Ovary (tissue), 9 donors: Measurements from ENCODE around the gene LZTS3. TPM values are rescaled to one million over a fixed set of nuclear protein-coding genes. Genes with fewer than 3 reads are reported as not detected.

Experiments
- DNase-seq, 5 donors: peaks; one replicate each; pipeline ENCODE4 v3.0.0-alpha.2; 2019 to 2020
- H3K27ac ChIP-seq, 2 donors: fragments of 200-600 bp; one replicate each; pipeline versions ENCODE4 v1.5.1 to v1.8.0; 2019 to 2022
- H3K27me3 ChIP-seq: fragments of 200-600 bp; one replicate; pipeline ENCODE4 v1.8.0; 2022
- H3K36me3 ChIP-seq: fragments of 200-600 bp; sonication (generic); one replicate; pipeline ENCODE4 v1.5.1; 2019
- H3K4me1 ChIP-seq: one replicate; pipeline ENCODE4 v1.8.1; 2013; ENCODE audit warnings: mild to moderate bottlenecking, moderate library complexity; ENCODE audit not compliant: insufficient read depth
- H3K4me3 ChIP-seq: fragments of 200-600 bp; sonication (generic); one replicate; pipeline ENCODE4 v1.5.1; 2017
- H3K9me3 ChIP-seq, 2 donors: fragments of 200-600 bp in 1 of 2; sonication (generic) in 1 of 2; one replicate each; pipeline versions ENCODE4 v1.5.1 to v1.8.1; 2013 to 2019; ENCODE audit warnings: mild to moderate bottlenecking in 1 of 2, moderate library complexity in 1 of 2
- EP300 ChIP-seq: sonication (generic); formaldehyde crosslinking; IDR thresholded peaks from one replicate; pipeline ENCODE4 v1.6.1; 2017; ENCODE audit warnings: antibody characterized with exemption
- POLR2A ChIP-seq: fragments of 450-650 bp; IDR thresholded peaks from one replicate; pipeline ENCODE4 v1.6.1; 2017; ENCODE audit warnings: antibody characterized with exemption, mild to moderate bottlenecking, moderate library complexity
- WGBS, 3 donors: extraction: QIAGEN DNeasy Blood & Tissue Kit in 1 of 3; methylation state at CpG; one replicate each; pipeline versions ENCODE4 v1.1.5 to v1.1.7; 2013 to 2017; 5-methylcytosine and 5-hydroxymethylcytosine counted together
- intact Hi-C, 4 donors: fragments of 100-400 bp; cut with DNase I; formaldehyde crosslinking; loops; one replicate each; pipeline versions ENCODE4 v1.11.0 to v1.15.1; 2022 to 2023
- polyA plus RNA-seq, 2 donors: library from polyadenylated mRNA; stranded (reverse); fragments of 200-250 nt in 1 of 2; fragments of 350-450 nt in 1 of 2; fragmentation: Illumina TruSeq in 1 of 2; extraction: RNeasy Lipid Tissue Mini Kit (QIAGEN cat#74804) in 1 of 2; gene quantifications; one replicate each; pipeline ENCODE4 v1.2.3, GENCODE V29; 2013 to 2014
- total RNA-seq, 7 donors: library from RNA; depleted of rRNA in 2 of 7; stranded (reverse); fragments of >200 nt in 2 of 7; fragmentation: NEBNext Ultra II Directional in 3 of 7; extraction: Animal tissue kit (Norgen Biotek cat#: 25700) in 3 of 7; gene quantifications; one replicate each; pipeline versions ENCODE4 v1.1.0 to v1.2.4, GENCODE V29; 2016 to 2023
- TF ChIP-seq, protein P1 (sequence below), 3 donors: fragments of 450-650 bp in 2 of 3; fragments of 200-600 bp in 1 of 3; IDR thresholded peaks; one replicate each; pipeline versions ENCODE4 v1.5.1 to v1.8.0; 2016 to 2022; ENCODE audit warnings: antibody characterized with exemption in 3 of 3, mild to moderate bottlenecking in 1 of 3
- donor health status: DM: no; HTN: no; CAD: no; lungs with moderate emphysema.
- donor health status: DM: no; HTN: no; CAD: no.
- donor health status: Bipolar disorder and iron deficiency.
- donor health status: DM: yes; HTN: yes; CAD: no.
- donor health status: DM: no; HTN: no; CAD: no.
- donor health status: DM: yes; HTN: yes; CAD: no.

Gene LZTS3
- total and polyA plus RNA-seq, 9 donors: 4.2 to 27.4 (median 18.2) TPM

- peaks cover 8% of the 10 kb centered on the region for H3K4me1 ChIP-seq
- no peak overlapping the region for H3K27ac ChIP-seq
- DNase-seq: no peak
- H3K4me3 ChIP-seq: no peak overlapping the region
- no peaks in the 10 kb centered on the region for H3K9me3 ChIP-seq
- H3K36me3 ChIP-seq: no peaks in the 10 kb centered on the region
- WGBS, 3 donors: 58 to 70% (median 68%) methylated on average over 5 of the region's 5 CpGs
- no peaks in the 10 kb centered on the region for H3K27me3 ChIP-seq
- no peak for TF ChIP-seq POLR2A
- intact Hi-C loops: no loop called here
Observed at GRCh38 chr20:3161316-3162079, 11.9 kb downstream of the LZTS3 start.

DNA sequence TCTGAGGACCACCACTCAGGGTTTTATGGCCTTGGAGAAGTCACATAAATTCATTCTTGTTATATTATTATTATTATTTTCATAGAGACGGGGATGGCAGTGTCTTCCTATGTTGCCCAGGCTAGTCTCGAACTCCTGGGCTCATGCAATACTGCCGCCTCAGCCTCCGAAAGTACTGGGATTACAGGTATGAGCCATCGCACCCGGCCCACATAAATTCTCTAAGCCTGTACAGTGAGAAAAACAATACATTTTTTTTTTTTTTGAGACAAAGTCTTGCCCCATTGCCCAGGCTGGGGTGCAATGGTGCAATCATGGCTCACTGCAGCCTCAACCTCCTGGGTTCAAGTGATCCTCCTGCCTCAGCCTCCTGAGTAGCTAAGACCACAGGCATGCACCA lies 12.9 kb downstream of the LZTS3 start:
- TF ChIP-seq, protein P1, sequence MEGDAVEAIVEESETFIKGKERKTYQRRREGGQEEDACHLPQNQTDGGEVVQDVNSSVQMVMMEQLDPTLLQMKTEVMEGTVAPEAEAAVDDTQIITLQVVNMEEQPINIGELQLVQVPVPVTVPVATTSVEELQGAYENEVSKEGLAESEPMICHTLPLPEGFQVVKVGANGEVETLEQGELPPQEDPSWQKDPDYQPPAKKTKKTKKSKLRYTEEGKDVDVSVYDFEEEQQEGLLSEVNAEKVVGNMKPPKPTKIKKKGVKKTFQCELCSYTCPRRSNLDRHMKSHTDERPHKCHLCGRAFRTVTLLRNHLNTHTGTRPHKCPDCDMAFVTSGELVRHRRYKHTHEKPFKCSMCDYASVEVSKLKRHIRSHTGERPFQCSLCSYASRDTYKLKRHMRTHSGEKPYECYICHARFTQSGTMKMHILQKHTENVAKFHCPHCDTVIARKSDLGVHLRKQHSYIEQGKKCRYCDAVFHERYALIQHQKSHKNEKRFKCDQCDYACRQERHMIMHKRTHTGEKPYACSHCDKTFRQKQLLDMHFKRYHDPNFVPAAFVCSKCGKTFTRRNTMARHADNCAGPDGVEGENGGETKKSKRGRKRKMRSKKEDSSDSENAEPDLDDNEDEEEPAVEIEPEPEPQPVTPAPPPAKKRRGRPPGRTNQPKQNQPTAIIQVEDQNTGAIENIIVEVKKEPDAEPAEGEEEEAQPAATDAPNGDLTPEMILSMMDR (IDR thresholded peaks at IDR 0.05): no peak
- TF ChIP-seq EP300: no peak
- Histone ChIP-seq H3K36me3 (no peaks in the 10 kb centered on the region), H3K27me3 (no peaks in the 10 kb centered on the region), H3K4me3 (no peak overlapping the region), H3K9me3 (no peaks in the 10 kb centered on the region), H3K4me1 (peaks cover 8% of the 10 kb centered on the region), H3K27ac (no peak overlapping the region)
- no peak for DNase-seq
- intact Hi-C loops: no loop called here
- WGBS, 3 donors: 84 to 91% (median 89%) methylated on average over 6 of the region's 6 CpGs

DNA sequence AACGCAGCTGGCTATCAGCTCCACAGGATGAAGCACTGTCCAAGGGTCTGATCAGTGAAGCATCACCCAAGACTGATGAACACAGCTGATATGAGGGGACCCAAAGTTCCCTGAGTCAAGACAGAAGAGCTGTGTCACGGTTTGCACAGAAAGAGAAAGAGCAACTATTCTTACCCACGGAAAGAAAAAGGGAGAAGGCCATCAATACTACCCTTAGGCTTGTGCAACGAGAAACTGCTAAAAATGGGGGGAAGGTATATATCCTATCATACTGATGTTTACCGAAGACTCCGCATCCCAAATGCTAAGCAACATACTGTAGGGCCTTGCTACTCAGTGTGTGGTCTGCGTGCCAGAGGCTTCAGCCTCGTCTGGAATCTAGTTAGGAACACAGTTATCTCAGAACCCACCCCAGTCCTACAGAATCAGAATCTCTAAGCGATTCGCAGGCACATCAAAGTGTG lies 14.3 kb downstream of the LZTS3 start:
- H3K27ac ChIP-seq: peak overlapping the region in 1 of 2 donors; percentile 60
- H3K36me3 ChIP-seq: no peaks in the 10 kb centered on the region
- H3K4me1 ChIP-seq: peaks cover 8% of the 10 kb centered on the region
- no peaks in the 10 kb centered on the region for H3K9me3 ChIP-seq
- TF ChIP-seq EP300 (no peak), POLR2A (no peak)
- TF ChIP-seq, protein P1 (IDR thresholded peaks at IDR 0.05): no peak
- WGBS, 3 donors: 1 to 3% (median 1%) methylated on average over 10 of the region's 10 CpGs
- intact Hi-C loops: no loop called here
- no peak for DNase-seq
- H3K4me3 ChIP-seq: peak overlapping the region; percentile 54
- no peaks in the 10 kb centered on the region for H3K27me3 ChIP-seq

DNA sequence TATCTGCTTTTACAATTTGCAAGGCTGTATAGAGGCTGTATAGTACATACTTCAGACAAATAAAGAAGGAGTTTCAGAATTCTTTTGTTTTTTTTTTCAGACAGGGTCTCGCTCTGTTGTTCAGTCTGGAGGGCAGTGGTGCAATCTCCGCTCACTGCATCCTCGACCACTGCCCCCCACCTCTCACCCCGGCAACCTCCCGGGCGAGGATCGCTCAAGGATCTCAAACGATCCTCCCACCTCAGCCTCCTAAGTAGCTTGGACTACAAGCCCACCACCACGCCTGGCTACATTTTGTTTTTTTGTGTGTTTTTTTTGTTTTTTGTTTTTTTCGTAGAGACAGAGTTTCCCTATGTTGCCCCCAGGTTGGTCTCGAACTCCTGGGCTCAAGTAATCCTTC lies 15.5 kb downstream of the LZTS3 start:
- DNase-seq: no peak
- Histone ChIP-seq H3K27ac (no peak overlapping the region), H3K9me3 (no peaks in the 10 kb centered on the region), H3K36me3 (no peaks in the 10 kb centered on the region), H3K27me3 (no peaks in the 10 kb centered on the region), H3K4me3 (peak overlapping the region; percentile 1), H3K4me1 (peaks cover 8% of the 10 kb centered on the region)
- intact Hi-C loops: no loop called here
- WGBS, 3 donors: 66 to 71% (median 67%) methylated on average over 11 of the region's 11 CpGs
- no peak for TF ChIP-seq EP300
- TF ChIP-seq, protein P1 (IDR thresholded peaks at IDR 0.05): no peak
- no peak for TF ChIP-seq POLR2A
